OCI-LY3 (cell line): ENCODE data around the gene DGKB.

ENCODE experiments used
- H2AFZ ChIP-seq: fragments of 200-600, 300-600 bp; shearing (Covaris generic); 2 replicates; pipeline ENCODE4 v1.6.0; 2014; ENCODE audit warnings: antibody characterized with exemption, low read depth, low read length
- H3K27ac ChIP-seq: fragments of 200-600, 300-600 bp; sonication (generic); 2 replicates; pipeline ENCODE4 v1.5.1; 2014; ENCODE audit warnings: mild to moderate bottlenecking, low read length, moderate library complexity, mixed read lengths
- H3K27me3 ChIP-seq: fragments of 200-600, 300-600 bp; sonication (generic); 2 replicates; pipeline ENCODE4 v1.6.1; 2014; ENCODE audit warnings: low read depth, low read length, mixed read lengths
- H3K36me3 ChIP-seq: fragments of 200-600, 300-600 bp; sonication (generic); replicated peaks from 2 replicates; pipeline ENCODE3; 2014; ENCODE audit warnings: low read depth, low read length, mixed read lengths
- H3K4me1 ChIP-seq: fragments of 300-600, 200-600 bp; sonication (generic); 2 replicates; pipeline ENCODE4 v1.6.1; 2014; ENCODE audit warnings: low read length, mixed read lengths
- H3K4me2 ChIP-seq: fragments of 200-600, 300-600 bp; sonication (generic); 2 replicates; pipeline ENCODE4 v1.6.1; 2014; ENCODE audit warnings: low read length, mixed read lengths
- H3K4me3 ChIP-seq: fragments of 300-600, 200-600 bp; sonication (generic); 2 replicates; pipeline ENCODE4 v1.5.1; 2014; ENCODE audit warnings: antibody characterized with exemption, mild to moderate bottlenecking, low read length, moderate library complexity
- H3K79me2 ChIP-seq: fragments of 300-600, 200-600 bp; shearing (Covaris generic); 2 replicates; pipeline ENCODE4 v1.6.1; 2014; ENCODE audit warnings: mild to moderate bottlenecking, low read length, mixed read lengths
- H3K9ac ChIP-seq: fragments of 300-600, 200-600 bp; shearing (Covaris generic); 2 replicates; pipeline ENCODE4 v1.6.0; 2014; ENCODE audit warnings: mild to moderate bottlenecking, low read length, moderate library complexity
- H3K9me3 ChIP-seq: fragments of 200-600, 300-600 bp; shearing (Covaris generic); 2 replicates; pipeline ENCODE4 v1.6.1; 2014; ENCODE audit warnings: low read length, mixed read lengths; ENCODE audit not compliant: insufficient read depth
- H4K20me1 ChIP-seq: fragments of 200-600, 300-600 bp; sonication (generic); 2 replicates; pipeline ENCODE4 v1.6.1; 2016; ENCODE audit warnings: low read length, mixed read lengths; ENCODE audit not compliant: insufficient read depth
- EZH2phosphoT487 ChIP-seq: fragments of 200-600 bp; shearing (Covaris generic); IDR thresholded peaks from 2 replicates; pipeline ENCODE4 v1.6.1; 2018; ENCODE audit warnings: antibody characterized with exemption, mixed run types, low read depth
- TF ChIP-seq, protein P1 (sequence below): fragments of 200-600, 300-600 bp; sonication (generic); IDR thresholded peaks from 2 replicates; pipeline ENCODE4 v1.5.1; 2014; ENCODE audit warnings: antibody characterized with exemption, low read length, low read depth

Gene DGKB

GRCh38 chr7:14322724-14323123, 579.8 kb downstream of the DGKB start:
- Histone ChIP-seq H3K9me3 (no peaks in the 10 kb centered on the region), H3K4me1 (no peaks in the 10 kb centered on the region), H3K36me3 (no peaks in the 10 kb centered on the region), H4K20me1 (no peaks in the 10 kb centered on the region), H3K9ac (no peak overlapping the region), H3K4me2 (no peak overlapping the region), H3K4me3 (no peak overlapping the region), H3K27ac (no peak overlapping the region), H3K79me2 (no peaks in the 10 kb centered on the region), H2AFZ (no peak overlapping the region), H3K27me3 (no peaks in the 10 kb centered on the region)
- TF ChIP-seq, protein P1, sequence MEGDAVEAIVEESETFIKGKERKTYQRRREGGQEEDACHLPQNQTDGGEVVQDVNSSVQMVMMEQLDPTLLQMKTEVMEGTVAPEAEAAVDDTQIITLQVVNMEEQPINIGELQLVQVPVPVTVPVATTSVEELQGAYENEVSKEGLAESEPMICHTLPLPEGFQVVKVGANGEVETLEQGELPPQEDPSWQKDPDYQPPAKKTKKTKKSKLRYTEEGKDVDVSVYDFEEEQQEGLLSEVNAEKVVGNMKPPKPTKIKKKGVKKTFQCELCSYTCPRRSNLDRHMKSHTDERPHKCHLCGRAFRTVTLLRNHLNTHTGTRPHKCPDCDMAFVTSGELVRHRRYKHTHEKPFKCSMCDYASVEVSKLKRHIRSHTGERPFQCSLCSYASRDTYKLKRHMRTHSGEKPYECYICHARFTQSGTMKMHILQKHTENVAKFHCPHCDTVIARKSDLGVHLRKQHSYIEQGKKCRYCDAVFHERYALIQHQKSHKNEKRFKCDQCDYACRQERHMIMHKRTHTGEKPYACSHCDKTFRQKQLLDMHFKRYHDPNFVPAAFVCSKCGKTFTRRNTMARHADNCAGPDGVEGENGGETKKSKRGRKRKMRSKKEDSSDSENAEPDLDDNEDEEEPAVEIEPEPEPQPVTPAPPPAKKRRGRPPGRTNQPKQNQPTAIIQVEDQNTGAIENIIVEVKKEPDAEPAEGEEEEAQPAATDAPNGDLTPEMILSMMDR: no peak
- no peak for TF ChIP-seq EZH2phosphoT487

- no peak overlapping the region for H3K4me3 ChIP-seq
- TF ChIP-seq EZH2phosphoT487: no peak
- TF ChIP-seq, protein P1: no peak
- no peaks in the 10 kb centered on the region for H3K79me2 ChIP-seq
- no peaks in the 10 kb centered on the region for H3K36me3 ChIP-seq
- H3K27ac ChIP-seq: no peak overlapping the region
- no peaks in the 10 kb centered on the region for H4K20me1 ChIP-seq
- no peak overlapping the region for H3K4me2 ChIP-seq
- H2AFZ ChIP-seq: no peak overlapping the region
- no peak overlapping the region for H3K9ac ChIP-seq
- H3K27me3 ChIP-seq: no peaks in the 10 kb centered on the region
- no peaks in the 10 kb centered on the region for H3K9me3 ChIP-seq
- H3K4me1 ChIP-seq: no peaks in the 10 kb centered on the region
These were observed 580.6 kb downstream of the DGKB start for GRCh38 chr7:14321947-14322346.

GRCh38 chr7:14309432-14309831, 593.1 kb downstream of the DGKB start:
- no peak overlapping the region for H3K27ac ChIP-seq
- no peak overlapping the region for H3K9ac ChIP-seq
- H3K79me2 ChIP-seq: no peaks in the 10 kb centered on the region
- H4K20me1 ChIP-seq: no peaks in the 10 kb centered on the region
- H3K27me3 ChIP-seq: no peaks in the 10 kb centered on the region
- TF ChIP-seq EZH2phosphoT487: no peak
- TF ChIP-seq, protein P1: no peak
- H3K4me3 ChIP-seq: no peak overlapping the region
- no peaks in the 10 kb centered on the region for H3K9me3 ChIP-seq
- no peak overlapping the region for H3K4me2 ChIP-seq
- no peaks in the 10 kb centered on the region for H3K36me3 ChIP-seq
- H2AFZ ChIP-seq: no peak overlapping the region
- no peaks in the 10 kb centered on the region for H3K4me1 ChIP-seq

DNA sequence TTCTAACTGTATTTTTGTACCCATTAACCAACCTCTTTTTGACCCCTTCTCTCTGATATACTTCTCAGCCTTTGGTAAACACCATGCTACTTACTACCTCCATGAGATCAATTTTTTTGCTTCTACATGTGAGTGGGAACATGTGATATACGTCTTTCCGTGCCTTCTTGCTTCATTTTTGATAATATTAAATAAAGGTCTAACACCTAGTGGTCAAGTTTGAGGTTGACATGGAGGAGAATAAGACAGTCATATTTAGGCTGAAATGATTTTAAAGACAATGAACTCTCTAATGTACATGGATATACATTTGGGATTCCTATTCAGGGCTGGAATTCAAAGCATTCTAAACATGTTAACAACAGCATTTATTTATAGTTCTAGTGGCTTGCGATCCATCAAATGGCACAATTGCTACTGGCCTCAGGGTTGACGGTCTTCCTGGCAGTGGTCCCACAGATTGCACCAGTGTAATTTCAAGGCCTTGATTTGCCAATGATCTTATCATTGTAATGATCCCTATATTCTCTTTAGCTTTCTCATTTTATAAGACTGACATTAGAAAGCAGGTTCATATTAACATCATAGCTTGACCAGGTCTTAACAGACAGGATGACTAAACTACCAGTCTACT, 597.2 kb downstream of the DGKB start:
- no peak overlapping the region for H3K4me2 ChIP-seq
- H3K27me3 ChIP-seq: no peaks in the 10 kb centered on the region
- no peaks in the 10 kb centered on the region for H3K9me3 ChIP-seq
- no peaks in the 10 kb centered on the region for H4K20me1 ChIP-seq
- no peaks in the 10 kb centered on the region for H3K4me1 ChIP-seq
- H3K4me3 ChIP-seq: no peak overlapping the region
- H3K9ac ChIP-seq: no peak overlapping the region
- no peak for TF ChIP-seq EZH2phosphoT487
- TF ChIP-seq, protein P1: no peak
- H3K36me3 ChIP-seq: no peaks in the 10 kb centered on the region
- no peak overlapping the region for H3K27ac ChIP-seq
- no peak overlapping the region for H2AFZ ChIP-seq
- H3K79me2 ChIP-seq: no peaks in the 10 kb centered on the region
